ENCODE results near the gene GARIN3. TPM values are rescaled to one million over a fixed set of nuclear protein-coding genes. Genes with fewer than 3 reads are reported as not detected.

Gene GARIN3
- total RNA-seq, 4 donors from 2014 or later, result not detected

GRCh38 chr5:157148734-157149615 is 17.1 kb downstream of the GARIN3 start:
- Histone ChIP-seq H3K9me3 (no peaks in the 10 kb centered on the region), H3K4me3 (replicated peaks in 1 of 3) (no peak overlapping the region), H3K27ac (no peak overlapping the region), H3K36me3 (no peaks in the 10 kb centered on the region), H3K4me1 (no peaks in the 10 kb centered on the region), H3K27me3 (no peaks in the 10 kb centered on the region)
- intact Hi-C loops (cut with DNase I), result loop anchor here (10.0 kb wide), 1 partner anchor 586 kb away; the partner anchor contains the start of gene THG1L
- 67 to 69% methylated on average over 14 of the region's 14 CpGs for WGBS, 2 donors
- DNase-seq, result peak; percentile 53 to 62
- TF ChIP-seq POLR2A (IDR thresholded peaks at IDR 0.05) (no peak), CTCF (IDR thresholded peaks at IDR 0.05) (peak; percentile 59 to 86 (median 66))

- intact Hi-C loops (cut with DNase I), result loop anchor here (10.0 kb wide), 1 partner anchor 591 kb away; the partner anchor contains the start of gene THG1L
- WGBS, 2 donors, result 7 to 8% methylated on average over 33 of the region's 33 CpGs
- Histone ChIP-seq H3K4me3 (replicated peaks in 1 of 3) (peak overlapping the region in 2 of 3 donors; percentile 67 to 86), H3K27ac (peak overlapping the region; percentile 77 to 86 (median 81)), H3K27me3 (no peaks in the 10 kb centered on the region), H3K9me3 (no peaks in the 10 kb centered on the region), H3K4me1 (peaks cover 10% of the 10 kb centered on the region in 2 donors), H3K36me3 (no peaks in the 10 kb centered on the region)
- peak; percentile 40 to 44 for DNase-seq
- TF ChIP-seq CTCF (IDR thresholded peaks at IDR 0.05), result no peak
- no peak for TF ChIP-seq POLR2A (IDR thresholded peaks at IDR 0.05)
Measured at GRCh38 chr5:157143127-157143971, 22.7 kb downstream of the GARIN3 start.

- no peaks in the 10 kb centered on the region for H3K9me3 ChIP-seq
- intact Hi-C loops (cut with DNase I), result loop anchor here (10.0 kb wide), 1 partner anchor 592 kb away; the partner anchor contains the start of gene THG1L
- 0 to 1% methylated on average over 24 to 47 of the region's 48 CpGs for WGBS, 2 donors
- no peak for TF ChIP-seq CTCF (IDR thresholded peaks at IDR 0.05)
- TF ChIP-seq POLR2A (IDR thresholded peaks at IDR 0.05), result peak; percentile 5 to 84
- H3K27me3 ChIP-seq, result no peaks in the 10 kb centered on the region
- peak within 1 kb of the TSS; percentile 67 to 86 (median 76) for H3K4me3 ChIP-seq (replicated peaks in 1 of 3)
- peaks cover 10% of the 10 kb centered on the region in 2 donors for H3K4me1 ChIP-seq
- H3K36me3 ChIP-seq, result peaks cover 5 to 6% of the 10 kb centered on the region in 2 donors
- peak within 1 kb of the TSS; percentile 77 to 86 (median 81) for H3K27ac ChIP-seq
- DNase-seq, result peak; percentile 92 to 93
Measured at GRCh38 chr5:157142317-157143126, 23.5 kb downstream of the GARIN3 start, which contains the start of gene MED7. Gene MED7 (minus strand): TSS chr5:157142865. CDS start chr5:157139431, 3,434 bp downstream.

- WGBS, 2 donors, result 84 to 90% methylated on average over 6 of the region's 6 CpGs
- Histone ChIP-seq H3K27me3 (no peaks in the 10 kb centered on the region), H3K4me1 (peaks cover 10 to 17% of the 10 kb centered on the region in 2 donors), H3K9me3 (no peaks in the 10 kb centered on the region), H3K27ac (no peak overlapping the region), H3K4me3 (replicated peaks in 1 of 3) (no peak overlapping the region), H3K36me3 (peaks cover 8 to 13% of the 10 kb centered on the region in 2 donors)
- intact Hi-C loops (cut with DNase I), result no loop called here
- TF ChIP-seq CTCF (IDR thresholded peaks at IDR 0.05), result no peak
- TF ChIP-seq POLR2A (IDR thresholded peaks at IDR 0.05), result no peak
- no peak for DNase-seq
Measured at GRCh38 chr5:157137691-157138090, 28.4 kb downstream of the GARIN3 start.
